Measurements from ENCODE around the gene DENND5A. TPM values are rescaled to one million over a fixed set of nuclear protein-coding genes. Genes with fewer than 3 reads are reported as not detected.

The DENND5A gene
- total and polyA plus RNA-seq, 2 of the 8 experiments (the other 6 are each of a cell fraction or from before 2014, with no cell fraction given): 65.7 to 139 TPM

DNA sequence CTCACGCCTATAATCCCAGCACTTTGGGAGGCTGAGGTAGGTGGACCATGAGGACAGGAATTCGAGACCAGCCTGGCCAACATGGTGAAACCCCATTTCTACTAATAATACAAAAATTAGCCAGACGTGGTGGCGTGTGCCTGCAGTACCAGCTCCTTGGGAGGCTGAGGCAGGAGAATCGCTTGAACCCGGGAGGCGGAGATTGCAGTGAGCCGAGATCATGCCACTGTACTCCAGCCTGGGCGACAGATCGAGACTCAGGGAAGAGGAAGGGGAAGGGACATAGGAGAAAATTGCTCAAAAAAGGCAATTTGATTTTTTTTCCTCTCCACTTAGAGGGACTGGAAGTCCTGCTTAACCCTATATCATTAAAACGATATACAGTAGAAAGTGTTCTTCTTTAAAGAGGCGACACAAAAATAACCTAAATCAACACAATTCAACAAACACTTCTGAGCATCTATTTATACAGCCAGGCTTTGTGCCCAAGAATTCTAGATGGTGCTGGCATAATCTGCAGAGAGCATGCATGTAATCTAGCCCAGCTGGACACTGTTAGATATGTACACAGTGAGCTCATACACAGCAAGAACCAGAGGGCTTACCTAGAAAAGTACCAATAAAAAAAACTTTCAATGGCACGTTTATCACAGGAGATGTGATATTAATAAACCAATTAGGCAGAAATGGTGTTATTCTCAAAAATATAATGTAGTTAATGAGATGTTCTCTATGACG is 20.9 kb upstream of the DENND5A start (continued):
- TF ChIP-seq SUZ12 (IDR thresholded peaks at IDR 0.05; ENCODE audit: low read length): no peak
- TF ChIP-seq KDM1A (IDR thresholded peaks at IDR 0.05; ENCODE audit: borderline replicate concordance, low read length): no peak
- TF ChIP-seq RBBP5 (IDR thresholded peaks at IDR 0.05; ENCODE audit: borderline replicate concordance, low read depth, low read length): no peak

Data from H1 (cell line).